ENCODE measurements around the gene MDM1.

- TF ChIP-seq CTCF (IDR thresholded peaks at IDR 0.05) (no peak), POLR2AphosphoS5 (IDR thresholded peaks at IDR 0.05) (no peak)
These were observed 16.3 kb upstream of the MDM1 start for GRCh38 chr12:68348419-68348818.
